Measurements from ENCODE around the gene RPS27.
"Not testable (repeated sequence)": the region's sequence is repeated elsewhere in the genome, so short reads cannot be mapped to it uniquely, and the experiment has no call there.

RPS27 gene

DNA sequence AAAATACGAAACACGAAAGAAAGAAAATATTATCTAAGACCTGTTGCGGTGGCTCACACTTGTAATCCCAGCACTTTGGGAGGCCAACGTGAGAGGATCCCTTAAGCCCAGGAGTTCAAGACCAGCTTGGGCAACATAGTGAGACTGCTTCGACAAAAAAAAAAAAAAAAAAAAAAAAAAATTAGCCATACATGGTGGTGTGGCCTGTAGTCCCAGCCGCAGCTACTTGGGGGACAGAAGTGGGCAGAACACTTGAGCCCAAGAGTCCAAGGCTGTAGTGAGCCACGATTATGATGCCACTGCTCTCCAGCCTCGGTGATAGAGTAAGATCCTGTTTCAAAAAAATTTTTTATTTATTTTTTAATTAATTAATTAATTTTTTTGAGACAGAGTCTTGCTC lies 2.9 kb upstream of the RPS27 start:
- no peak for DNase-seq

DNA sequence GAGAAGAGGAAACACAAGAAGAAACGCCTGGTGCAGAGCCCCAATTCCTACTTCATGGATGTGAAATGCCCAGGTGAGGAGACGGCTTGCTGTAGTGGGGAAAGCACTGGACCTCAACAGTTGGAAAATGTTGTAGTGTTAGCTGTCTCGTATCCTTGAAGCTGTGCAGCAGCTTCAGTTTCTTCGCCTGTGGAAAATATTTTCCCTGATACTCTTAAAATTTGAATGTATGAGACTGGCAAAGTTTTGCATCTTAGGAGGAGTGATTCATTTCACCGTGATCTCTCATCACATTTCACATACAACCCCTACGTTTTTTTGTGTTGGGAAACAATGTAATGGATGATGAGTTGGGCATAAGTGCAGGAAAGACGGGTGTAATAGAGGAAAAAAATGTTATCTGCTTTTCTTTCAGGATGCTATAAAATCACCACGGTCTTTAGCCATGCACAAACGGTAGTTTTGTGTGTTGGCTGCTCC lies 629 bp downstream of the RPS27 start:
- DNase-seq = no peak

DNA sequence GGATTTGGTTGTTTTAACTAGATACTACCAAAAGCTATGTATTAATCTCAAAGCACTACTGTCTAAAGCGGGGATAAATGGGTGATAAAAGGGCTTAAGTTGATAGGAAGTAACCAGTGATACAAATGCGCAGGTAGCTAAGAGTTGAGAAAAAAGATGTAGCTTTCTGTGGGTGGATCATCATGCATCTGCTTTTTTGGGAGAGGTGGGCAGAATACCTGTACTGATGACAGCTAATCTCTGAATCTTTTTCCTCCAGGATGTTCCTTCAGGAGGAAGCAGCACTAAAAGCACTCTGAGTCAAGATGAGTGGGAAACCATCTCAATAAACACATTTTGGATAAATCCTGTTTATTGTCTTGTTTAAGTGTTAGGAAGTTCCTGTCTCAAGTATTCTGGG lies 1.2 kb downstream of the RPS27 start:
- no peak for DNase-seq

DNA sequence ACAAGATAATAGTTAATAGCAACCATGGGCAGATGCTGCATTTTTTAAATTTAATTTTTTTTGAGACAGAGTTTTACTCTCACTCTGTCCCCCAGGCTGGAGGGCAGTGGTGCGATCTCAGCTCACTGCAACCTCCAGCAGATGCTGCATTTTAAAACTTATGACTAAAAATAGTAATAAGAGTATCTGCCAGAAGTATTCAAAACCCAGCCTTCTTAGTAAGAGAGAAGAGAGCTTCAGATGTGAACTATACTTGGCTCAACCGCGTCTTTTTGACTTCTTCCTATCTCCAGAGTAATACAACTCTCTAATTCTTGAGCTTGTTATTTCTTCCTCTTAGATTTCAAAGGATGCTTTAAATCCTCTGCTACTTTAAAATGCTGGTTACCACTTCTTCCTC lies 4.6 kb downstream of the RPS27 start:
- no peak for DNase-seq

DNA sequence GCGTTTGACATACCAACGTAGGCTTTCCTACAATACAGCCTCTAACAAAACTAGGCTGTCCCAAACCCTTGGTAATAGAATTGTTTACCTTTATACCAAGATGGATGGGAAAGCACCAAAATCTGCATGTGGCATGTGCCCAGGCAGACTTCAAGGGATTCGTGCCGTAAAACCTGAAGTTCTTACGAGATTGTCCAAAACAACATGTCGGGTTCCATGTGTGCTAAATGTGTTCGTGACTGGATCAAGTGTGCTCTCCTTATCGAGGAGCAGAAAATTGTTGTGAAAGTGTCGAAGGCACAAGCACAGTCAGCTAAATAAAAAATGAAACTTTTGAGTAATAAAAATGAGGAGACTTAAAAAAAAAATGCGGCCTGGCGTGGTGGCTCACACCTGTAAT lies 5.1 kb downstream of the RPS27 start:
- no peak for DNase-seq

DNA sequence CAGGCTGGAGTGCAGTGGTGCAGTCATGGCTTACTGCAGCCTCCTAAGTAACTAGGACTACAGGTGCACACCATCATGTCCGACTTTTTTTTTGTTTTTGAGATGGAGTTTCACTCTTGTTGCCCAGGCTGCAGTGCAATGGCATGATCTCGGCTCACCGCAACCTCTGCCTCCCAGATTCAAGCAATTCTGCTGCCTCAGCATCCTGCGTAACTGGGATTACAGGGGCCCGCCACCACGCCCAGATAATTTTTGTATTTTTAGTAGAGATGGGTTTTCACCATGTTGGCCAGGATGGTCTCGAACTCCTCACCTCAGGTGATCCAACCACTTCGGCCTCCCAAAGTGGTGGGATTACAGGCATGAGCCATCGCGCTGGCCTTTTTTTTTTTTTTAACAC lies 6.3 kb downstream of the RPS27 start:
- not testable (repeated sequence) for DNase-seq

DNA sequence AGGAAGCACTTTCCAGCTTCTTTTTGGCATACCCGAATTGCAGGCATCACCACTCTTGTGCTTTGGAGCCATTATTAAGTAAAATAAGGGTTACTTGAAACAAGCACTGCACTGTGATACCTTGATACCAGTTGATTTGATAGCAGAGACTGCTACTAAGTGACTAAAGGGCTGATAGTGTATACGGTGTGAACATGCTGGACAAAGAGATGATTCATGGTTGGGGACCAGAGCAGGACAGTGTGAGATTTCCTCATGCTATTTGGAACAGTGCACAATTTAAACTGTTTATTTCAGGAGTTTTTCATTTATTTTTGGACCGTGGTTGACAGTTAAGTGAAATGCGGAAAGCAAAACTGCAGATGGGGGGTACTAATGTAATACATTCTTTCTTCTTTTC lies 9.9 kb downstream of the RPS27 start:
- DNase-seq = no peak

DNA sequence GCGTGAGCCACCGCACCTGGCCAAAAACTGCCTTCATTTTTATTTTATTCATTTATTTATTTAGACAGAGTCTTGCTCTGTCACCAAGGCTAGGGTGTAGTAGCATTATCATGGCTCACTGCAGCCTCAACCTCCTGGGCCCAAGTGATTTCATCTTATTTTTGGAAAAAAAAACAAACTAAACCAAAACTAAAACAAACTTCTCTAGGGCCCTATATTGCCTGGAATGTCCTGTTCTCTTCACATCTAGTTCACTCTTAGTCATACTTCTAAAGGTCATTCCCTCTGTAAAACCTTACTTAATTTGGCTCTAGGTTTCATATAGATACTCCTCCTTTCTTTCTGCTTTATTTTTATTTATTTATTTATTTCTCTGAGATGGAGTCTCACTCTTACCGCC lies 15.6 kb downstream of the RPS27 start:
- DNase-seq = no peak

DNA sequence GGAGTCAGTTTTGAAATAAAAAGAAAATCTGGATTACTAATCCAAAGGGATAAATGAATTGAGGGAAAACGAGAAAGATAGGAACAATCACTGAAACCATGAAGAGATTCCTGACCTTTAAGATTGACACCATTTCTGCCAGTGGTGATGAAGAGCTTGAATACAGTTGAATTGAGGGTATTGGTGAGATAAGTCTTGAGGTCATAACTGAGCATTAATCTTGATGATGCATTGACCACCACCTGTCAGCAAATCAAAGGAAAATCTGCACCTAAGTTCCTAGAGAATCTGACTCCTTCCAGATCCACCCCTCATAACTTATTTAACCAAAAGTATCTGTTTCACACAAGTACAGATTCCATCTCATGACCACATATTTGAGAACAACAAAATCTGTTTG lies 21.6 kb downstream of the RPS27 start:
- DNase-seq = no peak

DNA sequence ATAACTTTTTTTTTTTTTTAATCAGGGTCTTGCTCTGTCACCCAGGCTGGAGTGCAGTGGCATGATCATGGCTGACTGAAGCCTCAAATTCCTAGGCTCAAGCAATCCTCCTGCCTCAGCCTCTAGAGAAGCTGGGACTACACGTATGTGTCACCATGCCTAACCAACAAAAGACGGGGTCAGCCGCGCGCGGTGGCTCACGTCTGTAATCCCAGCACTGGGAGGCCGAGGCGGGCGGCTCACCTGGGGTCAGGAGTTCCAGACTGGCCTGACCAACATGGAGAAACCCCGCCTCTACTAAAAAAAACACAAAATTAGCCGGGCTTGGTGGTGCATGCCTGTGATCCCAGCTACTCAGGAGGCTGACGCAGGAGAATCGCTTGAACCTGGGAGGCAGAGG lies 22.0 kb downstream of the RPS27 start:
- DNase-seq = not testable (repeated sequence)

DNA sequence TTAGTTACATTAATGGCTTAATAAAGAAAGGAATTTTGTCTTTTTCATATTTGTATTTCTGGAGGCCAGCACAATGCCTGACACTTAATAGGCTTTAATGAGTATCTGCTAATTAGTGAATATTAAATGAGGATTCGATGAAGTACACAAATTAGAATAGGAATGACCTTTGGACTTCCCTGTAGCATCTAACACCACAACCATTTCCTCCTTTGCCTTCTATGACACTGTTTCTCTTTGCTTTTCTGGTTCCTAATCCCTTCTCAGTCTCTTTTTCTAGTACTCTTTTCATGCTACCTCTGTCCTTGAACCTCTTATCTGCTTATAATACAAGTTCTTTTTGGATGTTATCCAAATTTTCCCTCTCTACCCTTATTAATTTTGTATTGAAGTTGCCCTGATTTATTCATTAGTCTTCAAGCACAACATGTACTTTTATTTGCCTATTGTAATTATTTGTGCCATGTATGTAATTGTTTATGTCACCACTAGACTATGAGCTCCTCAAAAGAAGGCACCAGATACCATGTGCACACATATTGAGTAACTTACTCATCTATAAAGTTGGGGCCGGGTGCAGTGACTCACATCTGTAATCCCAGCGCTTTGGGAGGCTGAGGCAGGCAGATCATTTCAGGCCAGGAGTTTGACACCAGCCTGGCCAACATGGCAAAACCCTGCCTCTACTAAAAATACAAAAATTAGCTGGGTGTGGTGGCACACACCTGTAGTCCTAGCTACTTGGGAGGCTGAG lies 23.8 kb downstream of the RPS27 start:
- no peak for DNase-seq

DNA sequence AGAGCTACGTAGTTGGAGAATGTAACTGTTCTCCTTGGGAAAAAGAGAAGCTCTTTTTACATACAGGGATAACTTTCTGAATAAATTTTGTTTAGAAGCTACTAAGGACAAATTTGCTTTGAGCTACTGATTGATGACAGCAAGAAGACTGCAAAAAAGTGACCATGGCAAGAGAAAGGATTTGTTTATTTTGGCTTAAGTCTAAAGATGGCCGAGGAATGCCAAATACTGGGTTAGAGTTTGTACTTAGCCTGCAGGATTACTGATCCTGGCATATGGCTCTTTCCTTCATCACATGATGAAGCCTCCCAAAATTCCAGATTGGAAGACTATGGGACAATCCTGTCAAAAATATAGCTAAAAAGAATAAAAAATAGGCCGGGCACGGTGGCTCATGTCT lies 28.7 kb downstream of the RPS27 start:
- no peak for DNase-seq

DNA sequence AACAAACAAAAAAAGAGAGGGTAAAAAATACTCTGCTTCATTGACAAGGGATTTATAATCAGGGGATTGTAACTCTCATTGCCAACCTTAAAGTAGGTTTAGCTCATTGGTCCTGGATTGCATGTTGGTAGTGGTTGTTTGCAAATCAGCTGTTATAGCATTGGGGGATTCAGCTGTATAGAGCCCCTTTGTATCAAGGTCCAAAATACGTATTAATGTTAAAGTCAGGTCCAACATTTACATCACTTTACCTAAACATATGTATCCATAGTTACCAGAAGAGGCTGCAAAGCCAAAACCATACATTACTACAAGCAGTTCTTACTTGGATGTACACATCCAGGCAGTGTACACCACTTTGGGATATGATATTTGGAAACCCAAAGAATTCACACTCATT lies 29.4 kb downstream of the RPS27 start:
- DNase-seq = no peak

DNA sequence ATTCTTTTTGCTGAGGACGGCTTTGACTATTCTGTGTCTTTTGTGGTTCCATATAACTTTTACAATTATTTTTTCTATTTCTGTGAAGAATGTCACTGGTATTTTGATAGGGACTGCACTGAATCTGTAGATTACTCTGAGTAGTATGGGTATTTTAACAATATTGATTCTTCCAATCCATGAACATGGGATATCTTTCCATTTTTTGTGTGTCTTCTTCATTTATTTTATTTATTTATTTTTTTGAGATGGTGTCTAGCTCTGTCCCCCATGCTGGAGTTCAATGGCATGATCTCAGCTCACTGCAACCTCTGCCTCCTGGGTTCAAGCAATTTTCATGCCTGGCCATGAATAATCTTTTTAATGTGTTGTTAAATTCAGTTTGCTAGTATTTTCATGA lies 43.1 kb downstream of the RPS27 start:
- not testable (repeated sequence) for DNase-seq
